ENCODE measurements around the gene DCDC2C.

- TF ChIP-seq EZH2 (IDR thresholded peaks at IDR 0.05; ENCODE audit: low read length, unreplicated experiment) (no peak), CTCF (conservative IDR thresholded peaks at IDR 0.05; ENCODE audit: low read depth, low read length) (no peak)
Observed at GRCh38 chr2:3745920-3746319, 42.5 kb downstream of the DCDC2C start.
